PC-3 (cell line): Measurements from ENCODE around the gene MGMT.

ENCODE experiments used
- CTCF ChIP-seq: fragments of 300-600 bp; sonication (generic); conservative IDR thresholded peaks from 2 replicates; pipeline ENCODE4 v1.5.1; 2017; ENCODE audit warnings: antibody characterized with exemption, low read depth, mild to moderate bottlenecking, low read length
- EZH2 ChIP-seq: fragments of 300-600 bp; sonication (generic); IDR thresholded peaks from one replicate; pipeline ENCODE4 v1.6.1; 2017; ENCODE audit warnings: antibody characterized with exemption, mild to moderate bottlenecking, low read length; ENCODE audit not compliant: unreplicated experiment
- EZH2phosphoT487 ChIP-seq: fragments of 300-600 bp; sonication (generic); IDR thresholded peaks from 2 replicates; pipeline ENCODE4 v1.6.1; 2018; ENCODE audit warnings: mild to moderate bottlenecking, antibody characterized with exemption, low read length, borderline replicate concordance

GRCh38 chr10:129589546-129589945, 122.5 kb downstream of the MGMT start:
- TF ChIP-seq CTCF (no peak), EZH2phosphoT487 (no peak), EZH2 (no peak)
